BE2C (cell line): ENCODE measurements around the gene CHRNB1.

Experiments
- DNase-seq: peaks from one replicate; pipeline ENCODE4 v3.0.0-alpha.2; 2020
- H3K27me3 ChIP-seq: fragments of 250-450 bp; sonication (Bioruptor Pico); 2 replicates; pipeline ENCODE4 v1.5.1; 2020; ENCODE audit warnings: mild to moderate bottlenecking
- H3K36me3 ChIP-seq: fragments of 250-450 bp; sonication (Bioruptor Pico); 2 replicates; pipeline ENCODE4 v1.5.1; 2020; ENCODE audit warnings: mild to moderate bottlenecking
- H3K4me1 ChIP-seq: fragments of 250-450 bp; sonication (Bioruptor Pico); 2 replicates; pipeline ENCODE4 v1.5.1; 2020
- H3K4me3 ChIP-seq: 2 replicates; pipeline ENCODE4 v1.5.1; 2011; ENCODE audit warnings: low read depth, low read length
- H3K9me3 ChIP-seq: fragments of 250-450 bp; sonication (Bioruptor Pico); 2 replicates; pipeline ENCODE4 v1.5.1; 2020
- TF ChIP-seq, protein P1 (sequence below): IDR thresholded peaks from 2 replicates; pipeline ENCODE4 v1.5.1; 2012; ENCODE audit warnings: mild to moderate bottlenecking, low read depth, low read length

The CHRNB1 gene

DNA sequence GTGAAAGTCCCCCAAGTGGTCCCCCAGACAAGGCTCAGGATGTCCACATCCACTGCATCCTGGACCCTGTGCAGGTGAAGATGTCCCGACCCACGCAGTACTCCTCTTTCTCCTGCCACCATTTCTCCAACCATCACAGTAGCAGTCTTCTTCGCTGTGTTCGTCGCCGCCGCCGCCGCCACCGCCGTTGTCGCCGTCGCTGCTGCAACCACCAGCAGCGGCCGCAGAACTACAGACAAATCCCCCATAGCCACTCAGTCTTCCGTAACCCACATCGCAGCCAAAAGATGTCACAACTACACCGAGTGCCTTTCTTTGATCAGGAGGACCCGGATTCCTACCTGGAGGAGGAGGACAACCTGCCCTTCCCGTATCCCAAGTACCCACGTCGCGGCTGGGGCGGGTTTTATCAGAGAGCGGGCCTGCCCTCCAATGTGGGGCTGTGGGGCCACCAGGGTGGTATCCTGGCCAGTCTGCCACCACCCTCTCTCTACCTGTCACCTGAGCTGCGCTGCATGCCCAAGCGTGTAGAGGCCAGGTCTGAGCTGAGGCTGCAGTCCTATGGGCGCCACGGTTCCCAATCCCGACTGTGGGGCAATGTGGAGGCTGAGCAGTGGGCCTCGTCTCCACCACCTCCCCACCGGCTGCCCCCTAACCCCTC is 18.5 kb upstream of the CHRNB1 start:
- TF ChIP-seq, protein P1, sequence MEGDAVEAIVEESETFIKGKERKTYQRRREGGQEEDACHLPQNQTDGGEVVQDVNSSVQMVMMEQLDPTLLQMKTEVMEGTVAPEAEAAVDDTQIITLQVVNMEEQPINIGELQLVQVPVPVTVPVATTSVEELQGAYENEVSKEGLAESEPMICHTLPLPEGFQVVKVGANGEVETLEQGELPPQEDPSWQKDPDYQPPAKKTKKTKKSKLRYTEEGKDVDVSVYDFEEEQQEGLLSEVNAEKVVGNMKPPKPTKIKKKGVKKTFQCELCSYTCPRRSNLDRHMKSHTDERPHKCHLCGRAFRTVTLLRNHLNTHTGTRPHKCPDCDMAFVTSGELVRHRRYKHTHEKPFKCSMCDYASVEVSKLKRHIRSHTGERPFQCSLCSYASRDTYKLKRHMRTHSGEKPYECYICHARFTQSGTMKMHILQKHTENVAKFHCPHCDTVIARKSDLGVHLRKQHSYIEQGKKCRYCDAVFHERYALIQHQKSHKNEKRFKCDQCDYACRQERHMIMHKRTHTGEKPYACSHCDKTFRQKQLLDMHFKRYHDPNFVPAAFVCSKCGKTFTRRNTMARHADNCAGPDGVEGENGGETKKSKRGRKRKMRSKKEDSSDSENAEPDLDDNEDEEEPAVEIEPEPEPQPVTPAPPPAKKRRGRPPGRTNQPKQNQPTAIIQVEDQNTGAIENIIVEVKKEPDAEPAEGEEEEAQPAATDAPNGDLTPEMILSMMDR: no peak
- Histone ChIP-seq H3K4me1 (no peaks in the 10 kb centered on the region), H3K27me3 (no peaks in the 10 kb centered on the region), H3K4me3 (no peak overlapping the region), H3K36me3 (no peaks in the 10 kb centered on the region), H3K9me3 (no peaks in the 10 kb centered on the region)
- DNase-seq: no peak

DNA sequence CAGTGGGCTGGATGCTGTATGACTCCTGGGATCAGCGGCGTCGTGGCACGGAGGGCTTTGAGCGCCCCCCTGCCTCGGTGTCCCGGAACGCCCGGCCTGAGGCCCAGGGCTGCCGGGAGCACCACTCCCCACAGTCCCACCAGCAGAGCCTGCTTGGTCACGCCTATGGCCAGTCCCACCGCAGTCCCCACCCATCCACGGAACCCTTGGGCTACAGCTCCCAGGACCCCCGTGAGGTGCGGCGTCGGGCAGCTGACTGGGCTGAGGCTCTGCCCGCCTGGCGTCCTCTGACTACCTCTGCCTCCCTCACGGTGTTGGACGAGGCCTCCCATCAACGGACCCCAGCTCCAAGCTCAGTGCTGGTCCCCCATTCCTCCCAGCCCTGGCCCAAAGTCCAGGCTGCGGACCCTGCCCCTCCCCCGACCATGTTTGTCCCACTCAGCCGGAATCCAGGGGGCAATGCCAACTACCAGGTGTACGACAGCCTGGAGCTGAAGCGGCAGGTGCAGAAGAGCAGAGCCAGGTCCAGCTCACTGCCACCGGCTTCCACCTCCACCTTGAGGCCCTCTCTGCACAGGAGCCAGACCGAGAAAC is 17.9 kb upstream of the CHRNB1 start:
- no peaks in the 10 kb centered on the region for H3K36me3 ChIP-seq
- no peaks in the 10 kb centered on the region for H3K27me3 ChIP-seq
- TF ChIP-seq, protein P1: no peak
- no peak overlapping the region for H3K4me3 ChIP-seq
- no peak for DNase-seq
- no peaks in the 10 kb centered on the region for H3K9me3 ChIP-seq
- H3K4me1 ChIP-seq: no peaks in the 10 kb centered on the region

DNA sequence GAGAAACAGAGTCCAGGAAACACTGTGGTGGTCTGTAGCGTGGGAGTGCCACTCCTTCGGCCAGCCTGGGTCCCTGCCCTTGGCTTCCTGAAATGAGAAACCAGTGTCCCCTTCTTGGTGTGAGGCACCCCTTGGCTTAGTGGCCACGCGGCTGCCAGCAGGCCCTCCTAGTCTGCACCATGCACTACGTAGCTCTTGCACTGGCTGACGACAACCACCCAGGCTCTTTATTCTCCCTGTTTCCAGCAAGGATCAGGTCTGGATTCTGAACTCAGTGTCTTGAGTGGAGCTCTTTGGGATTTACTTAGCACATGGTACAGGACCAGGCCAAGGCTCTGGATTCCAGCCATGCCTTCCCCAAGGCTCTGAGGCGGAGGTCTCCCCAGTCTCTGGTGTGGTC is 17.3 kb upstream of the CHRNB1 start:
- Histone ChIP-seq H3K36me3 (no peaks in the 10 kb centered on the region), H3K9me3 (no peaks in the 10 kb centered on the region), H3K4me3 (no peak overlapping the region), H3K27me3 (no peaks in the 10 kb centered on the region), H3K4me1 (no peaks in the 10 kb centered on the region)
- TF ChIP-seq, protein P1: no peak
- DNase-seq: no peak

DNA sequence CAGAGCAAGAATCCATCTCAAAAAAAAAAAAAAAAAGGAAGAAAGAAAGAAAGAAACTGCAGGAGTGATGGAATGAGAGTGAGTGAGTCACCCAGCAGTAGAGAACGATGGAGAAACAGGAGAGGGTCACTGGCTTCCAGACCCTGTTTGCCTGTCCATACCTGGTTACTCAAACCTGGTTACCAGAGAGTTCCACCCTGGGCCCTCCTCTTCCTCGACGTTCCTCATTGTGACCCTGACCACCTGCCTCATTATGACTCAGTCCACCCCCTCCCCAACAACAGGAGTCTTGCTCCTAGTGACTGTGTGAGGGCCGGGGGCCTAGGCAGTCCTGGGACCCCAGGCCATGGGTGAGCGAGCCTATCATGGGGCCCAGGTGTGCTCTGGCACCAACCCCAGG is 16.3 kb upstream of the CHRNB1 start, which contains the start of gene SPEM3:
Gene SPEM3 (plus strand): TSS at position 301 of the 400 bp plus-strand sequence. CDS start 46 bp downstream, at position 347.
- H3K9me3 ChIP-seq: no peaks in the 10 kb centered on the region
- no peaks in the 10 kb centered on the region for H3K36me3 ChIP-seq
- H3K4me3 ChIP-seq: no peak within 1 kb of the TSS
- TF ChIP-seq, protein P1: no peak
- H3K27me3 ChIP-seq: no peaks in the 10 kb centered on the region
- no peaks in the 10 kb centered on the region for H3K4me1 ChIP-seq
- DNase-seq: no peak

- Histone ChIP-seq H3K36me3 (no peaks in the 10 kb centered on the region), H3K4me3 (no peak overlapping the region), H3K27me3 (no peaks in the 10 kb centered on the region), H3K9me3 (no peaks in the 10 kb centered on the region), H3K4me1 (no peaks in the 10 kb centered on the region)
- DNase-seq: no peak
- TF ChIP-seq, protein P1: no peak
Observed at GRCh38 chr17:7429722-7430121, 15.1 kb upstream of the CHRNB1 start.

- DNase-seq: no peak
- no peaks in the 10 kb centered on the region for H3K36me3 ChIP-seq
- H3K4me3 ChIP-seq: no peak overlapping the region
- no peaks in the 10 kb centered on the region for H3K9me3 ChIP-seq
- no peaks in the 10 kb centered on the region for H3K27me3 ChIP-seq
- no peaks in the 10 kb centered on the region for H3K4me1 ChIP-seq
- TF ChIP-seq, protein P1: no peak
Observed at GRCh38 chr17:7431231-7431630, 13.6 kb upstream of the CHRNB1 start.
